GM12878 (cell line): ENCODE measurements around the gene ETS1. TPM values are rescaled to one million over a fixed set of nuclear protein-coding genes. Genes with fewer than 3 reads are reported as not detected.

ENCODE experiments used
- ATAC-seq: fragments of 200-7000 bp; cut with Tn5 transposase; 3 replicates; pipeline ENCODE4 v1.9.1; 2020; ENCODE audit warnings: mild to moderate bottlenecking, moderate library complexity
- BruUV-seq: library from RNA; stranded (reverse); fragments of 400-500 nt; replicated peaks from 2 replicates; lab custom pipeline; 2021; lab: Mats Ljungman, UMichigan
- CTCF ChIA-PET: fragments of 300-600 bp; sonication (Branson Sonifier 250); formaldehyde crosslinking; extraction: SDS; loops from one replicate; lab custom pipeline; 2021; ENCODE audit warnings: inconsistent platforms; lab: Yijun Ruan, JAX
- POLR2A ChIA-PET: fragments of 350-600 bp; formaldehyde crosslinking; extraction: SDS; loops from one replicate; lab custom pipeline; 2021; ENCODE audit warnings: inconsistent platforms; lab: Charles Lee
- RAD21 ChIA-PET: fragments of 300-600 bp; sonication (Branson Sonifier 250); formaldehyde crosslinking; loops from one replicate; lab custom pipeline; 2023; ENCODE audit warnings: antibody characterized with exemption; ENCODE audit not compliant: unreplicated experiment; lab: Charles Lee
- SMC1A ChIA-PET: fragments of 300-600 bp; sonication (Branson Sonifier 250); formaldehyde crosslinking; loops from one replicate; lab custom pipeline; 2023; ENCODE audit not compliant: unreplicated experiment, uncharacterized antibody; lab: Charles Lee
- DNase-seq: peaks from one replicate; pipeline ENCODE4 v3.0.0-alpha.2; 2011; ENCODE audit warnings: low read depth, low spot score
- FAIRE-seq: peaks from 3 replicates; lab custom pipeline; 2011; peaks lifted over from hg19 to GRCh38; lab: Jason Lieb, UNC
- H2AFZ ChIP-seq: 2 replicates; pipeline ENCODE4 v1.6.0; 2011; ENCODE audit warnings: low read depth, low read length, control low read depth; ENCODE audit not compliant: control insufficient read depth
- H3K27ac ChIP-seq: 2 replicates; pipeline ENCODE4 v1.5.1; 2011; ENCODE audit warnings: control low read depth; ENCODE audit not compliant: control insufficient read depth, insufficient read depth
- H3K27me3 ChIP-seq, 2 experiments: replicated peaks in 1 of 2; 2 replicates each; pipeline versions ENCODE4 v1.6.0 to v1.6.1; 2011; ENCODE audit warnings: low read length in 1 of 2; ENCODE audit not compliant: control insufficient read depth in 2 of 2, insufficient read depth in 2 of 2
- H3K36me3 ChIP-seq, 2 experiments: 2 replicates each; pipeline ENCODE4 v1.5.1; 2011; ENCODE audit warnings: low read length in 1 of 2; ENCODE audit not compliant: control insufficient read depth in 2 of 2, insufficient read depth in 2 of 2
- H3K4me1 ChIP-seq: 2 replicates; pipeline ENCODE4 v1.6.1; 2011; ENCODE audit warnings: mild to moderate bottlenecking, low read length, moderate library complexity, mixed read lengths; ENCODE audit not compliant: control insufficient read depth, insufficient read depth
- H3K4me2 ChIP-seq: 2 replicates; pipeline ENCODE4 v1.6.0; 2011; ENCODE audit warnings: control low read depth; ENCODE audit not compliant: control insufficient read depth, insufficient read depth
- H3K4me3 ChIP-seq: fragments of 200-600 bp; sonication (generic); 2 replicates; pipeline ENCODE4 v1.5.1; 2016
- H3K79me2 ChIP-seq: 2 replicates; pipeline ENCODE4 v1.6.0; 2011; ENCODE audit warnings: low read length; ENCODE audit not compliant: control insufficient read depth, insufficient read depth
- H3K9ac ChIP-seq: 2 replicates; pipeline ENCODE4 v1.8.0; 2011; ENCODE audit warnings: low read length, control low read depth, mixed read lengths; ENCODE audit not compliant: control insufficient read depth, insufficient read depth
- H3K9me3 ChIP-seq: replicated peaks from 3 replicates; pipeline ENCODE4 v1.5.1; 2011; ENCODE audit warnings: mild to moderate bottlenecking, low read length; ENCODE audit not compliant: control insufficient read depth, insufficient read depth
- H4K20me1 ChIP-seq: 2 replicates; pipeline ENCODE4 v1.6.0; 2011; ENCODE audit not compliant: control insufficient read depth, insufficient read depth
- BHLHE40 ChIP-seq, 2 experiments: fragments of 450-650 bp in 1 of 2; IDR thresholded peaks; 2 replicates each; pipeline ENCODE4 v1.6.1; 2011 to 2017; ENCODE audit warnings: low read depth in 2 of 2, borderline replicate concordance in 1 of 2, improper control_type of control experiment in 1 of 2, low read length in 1 of 2, mild to moderate bottlenecking in 1 of 2
- CHD2 ChIP-seq: IDR thresholded peaks from 2 replicates; pipeline ENCODE4 v1.6.1; 2011; ENCODE audit warnings: low read depth, low read length, improper control_type of control experiment, borderline replicate concordance
- EED ChIP-seq: sonication (generic); IDR thresholded peaks from 2 replicates; pipeline ENCODE4 v1.6.1; 2016; ENCODE audit warnings: antibody characterized with exemption, low read depth
- ESRRA ChIP-seq: IDR thresholded peaks from 2 replicates; pipeline ENCODE4 v1.6.1; 2012; ENCODE audit warnings: mild to moderate bottlenecking, low read length, improper control_type of control experiment
- ETV6 ChIP-seq, 2 experiments: fragments of 450-650 bp in 1 of 2; IDR thresholded peaks in 1 of 2; conservative IDR thresholded peaks in 1 of 2; 2 replicates each; pipeline ENCODE4 v1.6.1; 2014; ENCODE audit warnings: antibody characterized with exemption in 1 of 2, borderline replicate concordance in 1 of 2, low read depth in 1 of 2, mild to moderate bottlenecking in 1 of 2, moderate library complexity in 1 of 2
- IKZF2 ChIP-seq, 2 experiments: fragments of 450-650 bp; IDR thresholded peaks; 2 replicates each; pipeline ENCODE4 v1.6.1; 2017; ENCODE audit warnings: mild to moderate bottlenecking in 2 of 2, moderate library complexity in 2 of 2
- IRF5 ChIP-seq: fragments of 450-650 bp; IDR thresholded peaks from 2 replicates; pipeline ENCODE4 v1.6.1; 2017; ENCODE audit warnings: borderline replicate concordance
- NR2F1 ChIP-seq: fragments of 450-650 bp; conservative IDR thresholded peaks from 2 replicates; pipeline ENCODE4 v1.6.1; 2017; ENCODE audit warnings: mild to moderate bottlenecking
- NRF1 ChIP-seq: conservative IDR thresholded peaks from 2 replicates; pipeline ENCODE4 v1.6.1; 2011; ENCODE audit warnings: mild to moderate bottlenecking, low read depth, low read length, improper control_type of control experiment
- PAX5 ChIP-seq: IDR thresholded peaks from 2 replicates; pipeline ENCODE4 v1.6.1; 2011; ENCODE audit warnings: low read depth, low read length, borderline replicate concordance
- SMC3 ChIP-seq: IDR thresholded peaks from 2 replicates; pipeline ENCODE4 v1.6.1; 2011; ENCODE audit warnings: low read length, improper control_type of control experiment, borderline replicate concordance
- SREBF2 ChIP-seq: IDR thresholded peaks from 2 replicates; pipeline ENCODE4 v1.6.1; 2012; ENCODE audit warnings: mild to moderate bottlenecking, low read length
- ZBTB11 ChIP-seq: fragments of 450-650 bp; formaldehyde crosslinking; IDR thresholded peaks from 2 replicates; pipeline ENCODE4 v1.5.0; 2022; ENCODE audit warnings: mild to moderate bottlenecking, missing genetic modification characterization
- ZNF622 ChIP-seq: fragments of 450-650 bp; IDR thresholded peaks from 2 replicates; pipeline ENCODE4 v1.6.1; 2017; ENCODE audit warnings: mild to moderate bottlenecking, inconsistent platforms
- WGBS: methylation state at CpG from one replicate; pipeline ENCODE4 v1.1.6; 2016; ENCODE audit warnings: low lambda C conversion rate; ENCODE audit not compliant: insufficient replicate concordance, insufficient coverage; ENCODE audit errors: missing lambda C conversion rate; 5-methylcytosine and 5-hydroxymethylcytosine counted together
- in situ Hi-C: fragments of 300-500 bp; cut with MboI; formaldehyde crosslinking; loops from 9 replicates; pipeline ENCODE4 v1.14.3; 2018; ENCODE audit warnings: mixed read lengths
- intact Hi-C: fragments of 100-400 bp; cut with micrococcal nuclease; formaldehyde crosslinking; loops from one replicate; pipeline ENCODE4 v1.14.2; 2022; ENCODE audit not compliant: unreplicated experiment
- polyA plus RNA-seq, 11 experiments: library from polyadenylated mRNA; depleted of rRNA in 4 of 11; unstranded in 6 of 11; stranded (reverse) in 5 of 11; fragments of >200 nt; fragmentation: Nextera tagmentation in 4 of 11; fragmentation: Illumina TruSeq in 1 of 11; extraction: Ambion mirVana in 4 of 11; extraction: Trizol in 1 of 11; gene quantifications; 1 replicate in 1 of 11; 2 replicates in 10 of 11; pipeline versions ENCODE4 v1.2.1 to v1.2.3, GENCODE V29; 2011 to 2016; ENCODE audit warnings: inconsistent platforms in 2 of 11, missing spikeins in 2 of 11, low read depth in 1 of 11
- total RNA-seq, 4 experiments: library from RNA; depleted of rRNA in 3 of 4; stranded (reverse); fragments of >200 nt in 3 of 4; fragmentation: Illumina TruSeq in 1 of 4; extraction: Trizol in 1 of 4; gene quantifications; 2 replicates each; pipeline versions ENCODE4 v1.2.1 to v1.2.3, GENCODE V29; 2013 to 2021
- TF ChIP-seq, protein P1 (sequence below): IDR thresholded peaks from 2 replicates; pipeline ENCODE4 v1.6.1; 2012; ENCODE audit warnings: mild to moderate bottlenecking, low read depth, low read length

The ETS1 gene
- total and polyA plus RNA-seq, 10 of the 15 experiments (the other 5 are each of a cell fraction or from before 2014, with no cell fraction given), result 12.5 to 112 (median 55.5) TPM

DNA sequence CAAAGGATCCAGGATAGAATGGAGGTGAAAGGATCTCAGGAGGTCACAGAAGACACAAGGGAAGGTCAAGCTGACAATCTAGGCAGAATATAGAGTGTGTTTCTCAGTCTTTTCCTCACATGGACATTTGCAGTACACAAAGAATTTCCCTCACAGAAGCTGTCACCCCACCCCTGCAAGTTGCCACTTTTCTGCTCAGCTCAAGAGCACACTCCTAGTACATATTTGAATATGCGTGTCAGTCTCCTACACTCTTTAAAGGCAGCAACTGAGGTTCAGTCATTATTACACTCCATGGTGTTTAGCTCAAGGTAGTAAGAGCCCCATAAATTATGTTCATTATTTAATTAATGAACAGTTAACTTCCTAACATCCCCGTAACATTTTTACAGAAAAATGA is 59.1 kb downstream of the ETS1 start (continued):
- no peak for TF ChIP-seq ZBTB11 (CRISPR knock-in tag)
- TF ChIP-seq SMC3, result no peak
- TF ChIP-seq IRF5, result no peak

GRCh38 chr11:128527046-128527445 is 60.3 kb downstream of the ETS1 start:
- no peaks in the 10 kb centered on the region for H3K36me3 ChIP-seq

More at GRCh38 chr11:128527046-128527445, 60.3 kb downstream of the ETS1 start:
- Histone ChIP-seq H3K27me3 (no peaks in the 10 kb centered on the region), H3K4me1 (peaks cover 14% of the 10 kb centered on the region), H3K4me3 (no peak overlapping the region), H2AFZ (no peak overlapping the region), H3K9me3 (no peaks in the 10 kb centered on the region), H3K27ac (no peak overlapping the region), H4K20me1 (no peaks in the 10 kb centered on the region), H3K9ac (no peak overlapping the region), H3K79me2 (peaks cover 8% of the 10 kb centered on the region), H3K4me2 (no peak overlapping the region)
- ATAC-seq (no peak), DNase-seq (no peak), FAIRE-seq (no peak)
- no peak for TF ChIP-seq ETV6 (conservative IDR thresholded peaks at IDR 0.05 in 1 of 2, IDR thresholded peaks at IDR 0.05 in 1 of 2; ENCODE audit: borderline replicate concordance in 1 of 2, low read depth in 1 of 2)
- no peak for TF ChIP-seq NRF1
- TF ChIP-seq, protein P1, sequence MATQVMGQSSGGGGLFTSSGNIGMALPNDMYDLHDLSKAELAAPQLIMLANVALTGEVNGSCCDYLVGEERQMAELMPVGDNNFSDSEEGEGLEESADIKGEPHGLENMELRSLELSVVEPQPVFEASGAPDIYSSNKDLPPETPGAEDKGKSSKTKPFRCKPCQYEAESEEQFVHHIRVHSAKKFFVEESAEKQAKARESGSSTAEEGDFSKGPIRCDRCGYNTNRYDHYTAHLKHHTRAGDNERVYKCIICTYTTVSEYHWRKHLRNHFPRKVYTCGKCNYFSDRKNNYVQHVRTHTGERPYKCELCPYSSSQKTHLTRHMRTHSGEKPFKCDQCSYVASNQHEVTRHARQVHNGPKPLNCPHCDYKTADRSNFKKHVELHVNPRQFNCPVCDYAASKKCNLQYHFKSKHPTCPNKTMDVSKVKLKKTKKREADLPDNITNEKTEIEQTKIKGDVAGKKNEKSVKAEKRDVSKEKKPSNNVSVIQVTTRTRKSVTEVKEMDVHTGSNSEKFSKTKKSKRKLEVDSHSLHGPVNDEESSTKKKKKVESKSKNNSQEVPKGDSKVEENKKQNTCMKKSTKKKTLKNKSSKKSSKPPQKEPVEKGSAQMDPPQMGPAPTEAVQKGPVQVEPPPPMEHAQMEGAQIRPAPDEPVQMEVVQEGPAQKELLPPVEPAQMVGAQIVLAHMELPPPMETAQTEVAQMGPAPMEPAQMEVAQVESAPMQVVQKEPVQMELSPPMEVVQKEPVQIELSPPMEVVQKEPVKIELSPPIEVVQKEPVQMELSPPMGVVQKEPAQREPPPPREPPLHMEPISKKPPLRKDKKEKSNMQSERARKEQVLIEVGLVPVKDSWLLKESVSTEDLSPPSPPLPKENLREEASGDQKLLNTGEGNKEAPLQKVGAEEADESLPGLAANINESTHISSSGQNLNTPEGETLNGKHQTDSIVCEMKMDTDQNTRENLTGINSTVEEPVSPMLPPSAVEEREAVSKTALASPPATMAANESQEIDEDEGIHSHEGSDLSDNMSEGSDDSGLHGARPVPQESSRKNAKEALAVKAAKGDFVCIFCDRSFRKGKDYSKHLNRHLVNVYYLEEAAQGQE, result no peak
- TF ChIP-seq ESRRA, result no peak
- no peak for TF ChIP-seq CHD2
- no peak for TF ChIP-seq PAX5
- no peak for TF ChIP-seq NR2F1
- no peak for TF ChIP-seq ZNF622
- no peak for TF ChIP-seq IKZF2 (IDR thresholded peaks at IDR 0.05)
- no peak for TF ChIP-seq EED
- TF ChIP-seq BHLHE40 (IDR thresholded peaks at IDR 0.05; ENCODE audit: borderline replicate concordance in 1 of 2, low read depth in 2 of 2, low read length in 1 of 2), result no peak
- TF ChIP-seq SREBF2, result no peak
- CTCF ChIA-PET, result no interaction called here
- intact Hi-C loops, result loop anchor here (10.0 kb wide), 1 partner anchor 308 kb away; no protein-coding TSS in a partner anchor
- POLR2A ChIA-PET, result no interaction called here
- RAD21 ChIA-PET, result interaction anchor here (1.0 to 2.2 kb wide), 4 partner anchors 26 to 97 kb away, joined by 4 to 12 read pairs (median 7); no protein-coding TSS in a partner anchor
- 100% methylated on average over 2 of the region's 2 CpGs for WGBS
- in situ Hi-C loops, result no loop called here
- no TSS peak for BruUV-seq
- SMC1A ChIA-PET, result interaction anchor here (1.0 to 5.5 kb wide), 5 partner anchors 9 to 103 kb away, joined by 3 to 45 read pairs (median 8); no protein-coding TSS in a partner anchor
